Loucy (cell line): Measurements from ENCODE around the gene PLS3.

Source experiments
- H2AFZ ChIP-seq: fragments of 200-600 bp; sonication (generic); 2 replicates; pipeline ENCODE4 v1.6.0; 2016; ENCODE audit warnings: antibody characterized with exemption, mild to moderate bottlenecking, low read length, moderate library complexity
- H3F3A ChIP-seq: fragments of 200-600 bp; 2 replicates; pipeline ENCODE4 v1.6.0; 2016; ENCODE audit warnings: antibody characterized with exemption, low read depth, mild to moderate bottlenecking
- H3K27me3 ChIP-seq: fragments of 200-600 bp; sonication (generic); 2 replicates; pipeline ENCODE4 v1.6.1; 2014; ENCODE audit warnings: low read length, mild to moderate bottlenecking; ENCODE audit not compliant: insufficient read depth, poor library complexity, severe bottlenecking
- H3K36me3 ChIP-seq: fragments of 200-600 bp; sonication (generic); 2 replicates; pipeline ENCODE4 v1.6.1; 2016; ENCODE audit warnings: low read length; ENCODE audit not compliant: insufficient read depth
- H3K4me1 ChIP-seq: fragments of 200-600 bp; sonication (generic); 2 replicates; pipeline ENCODE4 v1.5.1; 2014; ENCODE audit warnings: low read length, mild to moderate bottlenecking; ENCODE audit not compliant: insufficient read depth, poor library complexity, severe bottlenecking
- H3K4me2 ChIP-seq: fragments of 200-600 bp; sonication (generic); 2 replicates; pipeline ENCODE4 v1.6.0; 2014; ENCODE audit warnings: antibody characterized with exemption, low read length, low read depth, mild to moderate bottlenecking; ENCODE audit not compliant: poor library complexity, severe bottlenecking
- H3K4me3 ChIP-seq: fragments of 200-600 bp; sonication (generic); 2 replicates; pipeline ENCODE4 v1.5.1; 2014; ENCODE audit warnings: low read length, mild to moderate bottlenecking, mixed read lengths; ENCODE audit not compliant: poor library complexity, severe bottlenecking
- H3K79me2 ChIP-seq: fragments of 200-600 bp; sonication (generic); 2 replicates; pipeline ENCODE4 v1.6.1; 2014; ENCODE audit warnings: low read length; ENCODE audit not compliant: insufficient read depth
- H3K9ac ChIP-seq: fragments of 200-600 bp; sonication (generic); 2 replicates; pipeline ENCODE4 v1.6.0; 2014; ENCODE audit warnings: mild to moderate bottlenecking, low read depth, low read length, moderate library complexity; ENCODE audit not compliant: poor library complexity, severe bottlenecking
- H3K9me2 ChIP-seq: fragments of 200-600 bp; sonication (generic); replicated peaks from 2 replicates; pipeline ENCODE4 v1.6.1; 2016; ENCODE audit warnings: low read depth, low read length, mixed read lengths
- H3K9me3 ChIP-seq: fragments of 200-600 bp; sonication (generic); 2 replicates; pipeline ENCODE4 v1.6.1; 2014; ENCODE audit warnings: mild to moderate bottlenecking, antibody characterized with exemption, low read length, low read depth; ENCODE audit not compliant: insufficient read depth
- H4K20me1 ChIP-seq: fragments of 200-600 bp; sonication (generic); 2 replicates; pipeline ENCODE4 v1.6.0; 2014; ENCODE audit warnings: antibody characterized with exemption, low read length, mild to moderate bottlenecking; ENCODE audit not compliant: insufficient read depth, poor library complexity, severe bottlenecking
- CTCF ChIP-seq: fragments of 200-600 bp; sonication (generic); conservative IDR thresholded peaks from 2 replicates; pipeline ENCODE4 v1.5.1; 2014; ENCODE audit warnings: mild to moderate bottlenecking, antibody characterized with exemption, low read length
- EZH2phosphoT487 ChIP-seq: fragments of 200-600 bp; IDR thresholded peaks from 2 replicates; pipeline ENCODE4 v1.6.1; 2018; ENCODE audit warnings: antibody characterized with exemption, mild to moderate bottlenecking, moderate library complexity, borderline replicate concordance

PLS3 gene

GRCh38 chrX:115652221-115652620, 91.2 kb downstream of the PLS3 start:
- no peaks in the 10 kb centered on the region for H3K9me3 ChIP-seq
- H3K27me3 ChIP-seq, result no peaks in the 10 kb centered on the region
- no peaks in the 10 kb centered on the region for H3K36me3 ChIP-seq
- no peak overlapping the region for H3K9ac ChIP-seq
- no peaks in the 10 kb centered on the region for H3F3A ChIP-seq
- H4K20me1 ChIP-seq, result no peaks in the 10 kb centered on the region
- H3K9me2 ChIP-seq, result no peaks in the 10 kb centered on the region
- TF ChIP-seq EZH2phosphoT487 (no peak), CTCF (no peak)
- H3K4me3 ChIP-seq, result no peak overlapping the region
- H3K79me2 ChIP-seq, result no peaks in the 10 kb centered on the region
- no peak overlapping the region for H2AFZ ChIP-seq
- H3K4me2 ChIP-seq, result no peak overlapping the region
- no peaks in the 10 kb centered on the region for H3K4me1 ChIP-seq

GRCh38 chrX:115665122-115665521, 104.1 kb downstream of the PLS3 start:
- Histone ChIP-seq H3K9me2 (no peaks in the 10 kb centered on the region), H3K36me3 (no peaks in the 10 kb centered on the region), H3K9me3 (no peaks in the 10 kb centered on the region), H3K4me3 (no peak overlapping the region), H3K27me3 (no peaks in the 10 kb centered on the region), H2AFZ (no peak overlapping the region), H3K4me1 (no peaks in the 10 kb centered on the region), H3K9ac (no peak overlapping the region), H3K79me2 (no peaks in the 10 kb centered on the region), H3F3A (no peaks in the 10 kb centered on the region), H4K20me1 (no peaks in the 10 kb centered on the region), H3K4me2 (no peak overlapping the region)
- no peak for TF ChIP-seq EZH2phosphoT487
- no peak for TF ChIP-seq CTCF

GRCh38 chrX:115679460-115679859, 118.5 kb downstream of the PLS3 start:
- no peaks in the 10 kb centered on the region for H4K20me1 ChIP-seq
- H3K9ac ChIP-seq, result no peak overlapping the region
- no peak overlapping the region for H3K4me3 ChIP-seq
- H3K36me3 ChIP-seq, result no peaks in the 10 kb centered on the region
- no peaks in the 10 kb centered on the region for H3K9me2 ChIP-seq
- no peaks in the 10 kb centered on the region for H3K4me1 ChIP-seq
- no peak overlapping the region for H3K4me2 ChIP-seq
- TF ChIP-seq EZH2phosphoT487 (no peak), CTCF (no peak; the same call in 1 of the 2 replicates)
- H3F3A ChIP-seq, result no peaks in the 10 kb centered on the region
- H3K27me3 ChIP-seq, result no peaks in the 10 kb centered on the region
- H3K9me3 ChIP-seq, result no peaks in the 10 kb centered on the region
- H2AFZ ChIP-seq, result no peak overlapping the region
- no peaks in the 10 kb centered on the region for H3K79me2 ChIP-seq
